ENCODE measurements around the gene FCAMR.

Gene FCAMR

GRCh38 chr1:206957639-206958038, 12.6 kb downstream of the FCAMR start:
- DNase-seq (ENCODE audit: low spot score) = no peak

GRCh38 chr1:206955476-206956451, 14.5 kb downstream of the FCAMR start:
- no peak for DNase-seq (ENCODE audit: low spot score)

- DNase-seq (ENCODE audit: low spot score) = no peak
Observed at GRCh38 chr1:206954459-206955342, 15.6 kb downstream of the FCAMR start.

- DNase-seq (ENCODE audit: low spot score) = no peak
Observed at GRCh38 chr1:206953626-206954025, 16.6 kb downstream of the FCAMR start.

- no peak for DNase-seq (ENCODE audit: low spot score)
Observed at GRCh38 chr1:206953126-206953525, 17.1 kb downstream of the FCAMR start.

- DNase-seq (ENCODE audit: low spot score) = no peak
Observed at GRCh38 chr1:206952171-206952570, 18.1 kb downstream of the FCAMR start.

GRCh38 chr1:206951318-206952100, 18.8 kb downstream of the FCAMR start:
- DNase-seq (ENCODE audit: low spot score) = no peak

GRCh38 chr1:206949641-206950040, 20.6 kb downstream of the FCAMR start:
- DNase-seq (ENCODE audit: low spot score) = no peak

- no peak for DNase-seq (ENCODE audit: low spot score)
Observed at GRCh38 chr1:206949208-206949607, 21.1 kb downstream of the FCAMR start.

GRCh38 chr1:206947255-206947654, 23.0 kb downstream of the FCAMR start:
- DNase-seq (ENCODE audit: low spot score) = no peak

- DNase-seq (ENCODE audit: low spot score) = no peak
Observed at GRCh38 chr1:206946261-206946660, 24.0 kb downstream of the FCAMR start, which contains the start of gene PIGR. Gene PIGR, minus strand, starts transcription at chr1:206946466. Its CDS starts 5,935 bp downstream, at chr1:206940531.

- no peak for DNase-seq (ENCODE audit: low spot score)
Observed at GRCh38 chr1:206945779-206946178, 24.5 kb downstream of the FCAMR start.

GRCh38 chr1:206944703-206945102, 25.6 kb downstream of the FCAMR start:
- DNase-seq (ENCODE audit: low spot score) = no peak

- peak; percentile 34 for DNase-seq (ENCODE audit: low spot score)
Observed at GRCh38 chr1:206941766-206942418, 28.4 kb downstream of the FCAMR start.

- DNase-seq (ENCODE audit: low spot score) = no peak
Observed at GRCh38 chr1:206940588-206940936, 29.7 kb downstream of the FCAMR start.

GRCh38 chr1:206939841-206940587, 30.2 kb downstream of the FCAMR start:
- DNase-seq (ENCODE audit: low spot score) = no peak

GRCh38 chr1:206939131-206939530, 31.1 kb downstream of the FCAMR start:
- DNase-seq (ENCODE audit: low spot score) = no peak

- no peak for DNase-seq (ENCODE audit: low spot score)
Observed at GRCh38 chr1:206937425-206937824, 32.8 kb downstream of the FCAMR start.

- peak; percentile 59 for DNase-seq (ENCODE audit: low spot score)
Observed at GRCh38 chr1:206935491-206936067, 34.7 kb downstream of the FCAMR start.

- DNase-seq (ENCODE audit: low spot score) = peak; percentile 33
Observed at GRCh38 chr1:206933333-206933945, 36.8 kb downstream of the FCAMR start.
